HepG2 (cell line): ENCODE measurements around the gene NUP155. TPM values are rescaled to one million over a fixed set of nuclear protein-coding genes. Genes with fewer than 3 reads are reported as not detected.

Experiments used
- BRCA1 ChIP-seq: sonication (generic); formaldehyde crosslinking; IDR thresholded peaks from 2 replicates; pipeline ENCODE4 v1.4.0; 2020; ENCODE audit warnings: missing genetic modification reagents
- DNMT3B ChIP-seq: conservative IDR thresholded peaks from 2 replicates; pipeline ENCODE4 v1.6.1; 2016; ENCODE audit warnings: missing biosample characterization, control low read depth
- FLYWCH1 ChIP-seq: sonication (generic); formaldehyde crosslinking; IDR thresholded peaks from 2 replicates; pipeline ENCODE4 v1.8.1; 2023; ENCODE audit warnings: mild to moderate bottlenecking, missing genetic modification reagents
- FOXK2 ChIP-seq: fragments of 450-650 bp; IDR thresholded peaks from 2 replicates; pipeline ENCODE4 v1.6.1; 2016
- KLF12 ChIP-seq: sonication (generic); formaldehyde crosslinking; IDR thresholded peaks from 2 replicates; pipeline ENCODE4 v1.4.0; 2020; ENCODE audit warnings: missing genetic modification reagents, borderline replicate concordance
- MIER3 ChIP-seq: IDR thresholded peaks from 2 replicates; pipeline ENCODE4 v1.6.1; 2016; ENCODE audit warnings: missing compliant biosample characterization, borderline replicate concordance
- NR2C2 ChIP-seq: sonication (generic); formaldehyde crosslinking; IDR thresholded peaks from 2 replicates; pipeline ENCODE4 v1.4.0; 2020; ENCODE audit warnings: missing genetic modification reagents, mild to moderate bottlenecking, moderate library complexity, borderline replicate concordance
- RARG ChIP-seq: sonication (generic); formaldehyde crosslinking; IDR thresholded peaks from 2 replicates; pipeline ENCODE4 v1.4.0; 2020; ENCODE audit warnings: low read depth, mild to moderate bottlenecking, missing genetic modification reagents
- SP5 ChIP-seq: IDR thresholded peaks from 2 replicates; pipeline ENCODE4 v1.6.1; 2016; ENCODE audit warnings: low read depth, borderline replicate concordance
- TEAD2 ChIP-seq: sonication (generic); formaldehyde crosslinking; IDR thresholded peaks from 2 replicates; pipeline ENCODE4 v1.9.0; 2021; ENCODE audit warnings: missing genetic modification reagents
- ZMYM2 ChIP-seq: sonication (generic); formaldehyde crosslinking; IDR thresholded peaks from 2 replicates; pipeline ENCODE4 v1.8.0; 2022; ENCODE audit warnings: mild to moderate bottlenecking, missing genetic modification reagents
- ZNF235 ChIP-seq: sonication (generic); formaldehyde crosslinking; IDR thresholded peaks from 2 replicates; pipeline ENCODE4 v1.8.1; 2023; ENCODE audit warnings: mild to moderate bottlenecking, missing genetic modification reagents, borderline replicate concordance
- ZNF761 ChIP-seq: sonication (generic); formaldehyde crosslinking; conservative IDR thresholded peaks from 2 replicates; pipeline ENCODE4 v1.4.0; 2020; ENCODE audit warnings: mild to moderate bottlenecking, missing genetic modification reagents
- ZNF782 ChIP-seq: sonication (generic); formaldehyde crosslinking; IDR thresholded peaks from 2 replicates; pipeline ENCODE4 v1.4.0; 2020; ENCODE audit warnings: missing genetic modification reagents, mild to moderate bottlenecking, borderline replicate concordance
- polyA plus RNA-seq, 8 experiments: library from polyadenylated mRNA; depleted of rRNA in 3 of 8; stranded (reverse) in 7 of 8; unstranded in 1 of 8; fragments of >200 nt; fragmentation: Illumina TruSeq in 4 of 8; extraction: Trizol in 4 of 8; gene quantifications; 2 replicates each; pipeline versions ENCODE4 v1.2.1 to v1.2.3, GENCODE V29; 2011 to 2016; ENCODE audit warnings: low read depth in 4 of 8, missing spikeins in 1 of 8, mixed read lengths in 1 of 8; ENCODE audit not compliant: insufficient read depth in 1 of 8
- total RNA-seq, 5 experiments: library from RNA; depleted of rRNA; stranded (reverse); fragments of >200 nt; fragmentation: Illumina TruSeq; extraction: Trizol; gene quantifications; 2 replicates each; pipeline ENCODE4 v1.2.3, GENCODE V29; 2016; ENCODE audit warnings: low read depth in 1 of 5
- TF ChIP-seq, protein P1 (sequence below): IDR thresholded peaks from 2 replicates; pipeline ENCODE4 v1.6.1; 2016; ENCODE audit warnings: low read depth, control low read depth
- TF ChIP-seq, protein P2 (sequence below): sonication (generic); formaldehyde crosslinking; IDR thresholded peaks from 2 replicates; pipeline ENCODE4 v1.4.0; 2020; ENCODE audit warnings: missing genetic modification reagents, borderline replicate concordance
- TF ChIP-seq, protein P3 (sequence below): sonication (generic); formaldehyde crosslinking; IDR thresholded peaks from one replicate; pipeline ENCODE4 v1.5.1; 2020; ENCODE audit warnings: mild to moderate bottlenecking, missing genetic modification reagents; ENCODE audit errors: not compliant biosample characterization

Gene NUP155
- total and polyA plus RNA-seq, 2 of the 13 experiments (the other 11 are each of a cell fraction or from before 2014, with no cell fraction given) = 13.0 to 57.4 TPM

DNA sequence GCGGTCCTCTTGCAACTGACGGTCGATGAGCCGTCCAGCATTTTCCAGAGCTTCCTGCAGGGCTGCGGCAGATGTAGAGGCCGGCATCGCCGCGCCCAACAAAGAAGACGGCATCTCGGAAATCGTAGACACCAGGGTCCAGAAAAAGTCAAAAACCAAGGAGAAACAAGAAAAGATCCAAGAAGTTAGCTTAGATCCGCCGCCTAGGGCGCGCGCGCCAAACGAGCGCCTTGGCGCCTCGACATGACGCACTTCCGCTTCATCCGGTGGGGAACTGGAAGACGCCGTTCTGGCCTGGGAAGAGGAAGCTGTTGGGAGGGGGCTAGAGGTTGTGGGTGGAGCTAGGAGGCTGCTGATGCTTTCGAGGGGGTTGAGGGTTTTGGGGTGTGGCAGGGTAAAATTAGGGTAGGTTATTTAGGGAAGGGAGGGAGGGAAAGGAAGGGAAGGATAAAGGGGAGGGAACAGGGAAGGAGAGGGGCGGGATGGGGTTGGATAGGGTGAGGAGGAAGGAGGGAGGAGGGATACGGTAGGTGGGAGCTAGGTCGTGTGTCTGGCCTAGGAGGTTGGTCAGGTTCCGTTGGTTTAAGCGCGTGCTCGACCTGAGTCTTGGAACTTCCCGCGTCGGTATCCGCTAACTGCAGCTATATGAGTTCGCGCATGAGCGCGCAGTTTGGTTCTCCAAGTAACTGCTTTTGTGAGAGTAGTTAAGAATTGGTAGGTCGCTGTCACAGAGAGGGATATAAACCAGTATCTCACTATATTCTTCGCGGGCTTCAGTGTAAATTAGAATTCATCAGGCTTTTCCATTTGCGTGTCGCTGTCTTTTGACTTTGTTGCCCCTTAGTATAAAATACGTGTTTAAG, at the start of gene NUP155 (continued):
- TF ChIP-seq, protein P1, sequence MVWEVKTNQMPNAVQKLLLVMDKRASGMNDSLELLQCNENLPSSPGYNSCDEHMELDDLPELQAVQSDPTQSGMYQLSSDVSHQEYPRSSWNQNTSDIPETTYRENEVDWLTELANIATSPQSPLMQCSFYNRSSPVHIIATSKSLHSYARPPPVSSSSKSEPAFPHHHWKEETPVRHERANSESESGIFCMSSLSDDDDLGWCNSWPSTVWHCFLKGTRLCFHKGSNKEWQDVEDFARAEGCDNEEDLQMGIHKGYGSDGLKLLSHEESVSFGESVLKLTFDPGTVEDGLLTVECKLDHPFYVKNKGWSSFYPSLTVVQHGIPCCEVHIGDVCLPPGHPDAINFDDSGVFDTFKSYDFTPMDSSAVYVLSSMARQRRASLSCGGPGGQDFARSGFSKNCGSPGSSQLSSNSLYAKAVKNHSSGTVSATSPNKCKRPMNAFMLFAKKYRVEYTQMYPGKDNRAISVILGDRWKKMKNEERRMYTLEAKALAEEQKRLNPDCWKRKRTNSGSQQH = peak; percentile 59
- TF ChIP-seq DNMT3B (CRISPR knock-in tag) (no peak), NR2C2 (peak; percentile 96), MIER3 (CRISPR knock-in tag) (no peak), KLF12 (CRISPR knock-in tag) (0 out of 2 replicates have a peak, but pooled peaks have one; percentile 22), SP5 (CRISPR knock-in tag) (0 out of 2 replicates have a peak, but pooled peaks have one; percentile 29), ZNF782 (CRISPR knock-in tag) (no peak), FOXK2 (peak; percentile 5; the same call in 1 of the 2 replicates), ZNF761 (CRISPR knock-in tag) (no peak), ZMYM2 (peak; percentile 56; the same call in 1 of the 2 replicates), BRCA1 (CRISPR knock-in tag) (no peak), ZNF235 (CRISPR knock-in tag) (no peak), RARG (CRISPR knock-in tag) (no peak), FLYWCH1 (CRISPR knock-in tag) (no peak), TEAD2 (CRISPR knock-in tag) (no peak)
- TF ChIP-seq, protein P2, sequence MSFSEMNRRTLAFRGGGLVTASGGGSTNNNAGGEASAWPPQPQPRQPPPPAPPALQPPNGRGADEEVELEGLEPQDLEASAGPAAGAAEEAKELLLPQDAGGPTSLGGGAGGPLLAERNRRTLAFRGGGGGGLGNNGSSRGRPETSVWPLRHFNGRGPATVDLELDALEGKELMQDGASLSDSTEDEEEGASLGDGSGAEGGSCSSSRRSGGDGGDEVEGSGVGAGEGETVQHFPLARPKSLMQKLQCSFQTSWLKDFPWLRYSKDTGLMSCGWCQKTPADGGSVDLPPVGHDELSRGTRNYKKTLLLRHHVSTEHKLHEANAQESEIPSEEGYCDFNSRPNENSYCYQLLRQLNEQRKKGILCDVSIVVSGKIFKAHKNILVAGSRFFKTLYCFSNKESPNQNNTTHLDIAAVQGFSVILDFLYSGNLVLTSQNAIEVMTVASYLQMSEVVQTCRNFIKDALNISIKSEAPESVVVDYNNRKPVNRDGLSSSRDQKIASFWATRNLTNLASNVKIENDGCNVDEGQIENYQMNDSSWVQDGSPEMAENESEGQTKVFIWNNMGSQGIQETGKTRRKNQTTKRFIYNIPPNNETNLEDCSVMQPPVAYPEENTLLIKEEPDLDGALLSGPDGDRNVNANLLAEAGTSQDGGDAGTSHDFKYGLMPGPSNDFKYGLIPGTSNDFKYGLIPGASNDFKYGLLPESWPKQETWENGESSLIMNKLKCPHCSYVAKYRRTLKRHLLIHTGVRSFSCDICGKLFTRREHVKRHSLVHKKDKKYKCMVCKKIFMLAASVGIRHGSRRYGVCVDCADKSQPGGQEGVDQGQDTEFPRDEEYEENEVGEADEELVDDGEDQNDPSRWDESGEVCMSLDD = no peak
- TF ChIP-seq, protein P3, sequence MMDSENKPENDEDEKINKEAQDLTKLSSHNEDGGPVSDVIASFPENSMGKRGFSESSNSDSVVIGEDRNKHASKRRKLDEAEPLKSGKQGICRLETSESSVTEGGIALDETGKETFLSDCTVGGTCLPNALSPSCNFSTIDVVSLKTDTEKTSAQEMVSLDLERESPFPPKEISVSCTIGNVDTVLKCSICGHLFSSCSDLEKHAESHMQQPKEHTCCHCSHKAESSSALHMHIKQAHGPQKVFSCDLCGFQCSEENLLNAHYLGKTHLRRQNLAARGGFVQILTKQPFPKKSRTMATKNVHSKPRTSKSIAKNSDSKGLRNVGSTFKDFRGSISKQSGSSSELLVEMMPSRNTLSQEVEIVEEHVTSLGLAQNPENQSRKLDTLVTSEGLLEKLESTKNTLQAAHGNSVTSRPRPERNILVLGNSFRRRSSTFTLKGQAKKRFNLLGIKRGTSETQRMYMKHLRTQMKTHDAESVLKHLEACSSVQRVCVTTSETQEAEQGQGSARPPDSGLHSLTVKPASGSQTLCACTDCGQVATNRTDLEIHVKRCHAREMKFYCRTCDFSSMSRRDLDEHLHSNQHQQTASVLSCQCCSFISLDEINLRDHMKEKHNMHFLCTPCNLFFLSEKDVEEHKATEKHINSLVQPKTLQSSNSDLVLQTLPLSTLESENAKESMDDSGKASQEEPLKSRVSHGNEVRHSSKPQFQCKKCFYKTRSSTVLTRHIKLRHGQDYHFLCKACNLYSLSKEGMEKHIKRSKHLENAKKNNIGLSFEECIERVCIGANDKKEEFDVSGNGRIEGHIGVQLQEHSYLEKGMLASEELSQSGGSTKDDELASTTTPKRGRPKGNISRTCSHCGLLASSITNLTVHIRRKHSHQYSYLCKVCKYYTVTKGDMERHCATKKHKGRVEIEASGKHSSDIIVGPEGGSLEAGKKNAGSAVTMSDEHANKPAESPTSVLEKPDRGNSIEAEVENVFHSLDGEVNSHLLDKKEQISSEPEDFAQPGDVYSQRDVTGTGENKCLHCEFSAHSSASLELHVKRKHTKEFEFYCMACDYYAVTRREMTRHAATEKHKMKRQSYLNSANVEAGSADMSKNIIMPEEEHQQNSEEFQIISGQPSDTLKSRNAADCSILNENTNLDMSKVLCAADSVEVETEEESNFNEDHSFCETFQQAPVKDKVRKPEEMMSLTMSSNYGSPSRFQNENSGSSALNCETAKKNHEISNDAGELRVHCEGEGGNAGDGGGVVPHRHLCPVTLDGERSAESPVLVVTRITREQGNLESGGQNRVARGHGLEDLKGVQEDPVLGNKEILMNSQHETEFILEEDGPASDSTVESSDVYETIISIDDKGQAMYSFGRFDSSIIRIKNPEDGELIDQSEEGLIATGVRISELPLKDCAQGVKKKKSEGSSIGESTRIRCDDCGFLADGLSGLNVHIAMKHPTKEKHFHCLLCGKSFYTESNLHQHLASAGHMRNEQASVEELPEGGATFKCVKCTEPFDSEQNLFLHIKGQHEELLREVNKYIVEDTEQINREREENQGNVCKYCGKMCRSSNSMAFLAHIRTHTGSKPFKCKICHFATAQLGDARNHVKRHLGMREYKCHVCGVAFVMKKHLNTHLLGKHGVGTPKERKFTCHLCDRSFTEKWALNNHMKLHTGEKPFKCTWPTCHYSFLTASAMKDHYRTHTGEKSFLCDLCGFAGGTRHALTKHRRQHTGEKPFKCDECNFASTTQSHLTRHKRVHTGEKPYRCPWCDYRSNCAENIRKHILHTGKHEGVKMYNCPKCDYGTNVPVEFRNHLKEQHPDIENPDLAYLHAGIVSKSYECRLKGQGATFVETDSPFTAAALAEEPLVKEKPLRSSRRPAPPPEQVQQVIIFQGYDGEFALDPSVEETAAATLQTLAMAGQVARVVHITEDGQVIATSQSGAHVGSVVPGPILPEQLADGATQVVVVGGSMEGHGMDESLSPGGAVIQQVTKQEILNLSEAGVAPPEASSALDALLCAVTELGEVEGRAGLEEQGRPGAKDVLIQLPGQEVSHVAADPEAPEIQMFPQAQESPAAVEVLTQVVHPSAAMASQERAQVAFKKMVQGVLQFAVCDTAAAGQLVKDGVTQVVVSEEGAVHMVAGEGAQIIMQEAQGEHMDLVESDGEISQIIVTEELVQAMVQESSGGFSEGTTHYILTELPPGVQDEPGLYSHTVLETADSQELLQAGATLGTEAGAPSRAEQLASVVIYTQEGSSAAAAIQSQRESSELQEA (CRISPR knock-in tag) = no peak
